K562 treated with DMSO at 1 percent for 12 hours (cell line): ENCODE results near the gene RNASE1. TPM values are rescaled to one million over a fixed set of nuclear protein-coding genes. Genes with fewer than 3 reads are reported as not detected.

Source experiments
- total RNA-seq: library from RNA; unstranded; fragments of 300-600 nt; gene quantifications from 2 replicates; pipeline ENCODE4 v1.2.3, GENCODE V29; 2022; ENCODE audit not compliant: insufficient read depth

The RNASE1 gene
- total RNA-seq, result 23.3 and 24.0 TPM in 2 replicates

GRCh38 chr14:20802341-20803084, at the start of gene RNASE1:
RNASE1 (minus strand) TSS chr14:20802844; CDS start chr14:20802068, 776 bp downstream.

Other genes starting within 250 kb of the RNASE1 start
- gene RNASE9, start 241.8 kb downstream of the RNASE1 start, total RNA-seq, result not detected in 2 replicates
- not detected in 2 replicates for gene RNASE11, start 214.8 kb downstream of the RNASE1 start, total RNA-seq
- gene RNASE12, start 211.5 kb downstream of the RNASE1 start, total RNA-seq, result not detected in 2 replicates
- not detected in 2 replicates for gene OR6S1, start 161.2 kb downstream of the RNASE1 start, total RNA-seq
- gene RNASE4, start 118.3 kb downstream of the RNASE1 start, total RNA-seq, result 1.2 and 1.3 TPM in 2 replicates
- 4.3 TPM in 1 of 2 replicates, not detected in the other for gene ANG, start 114.1 kb downstream of the RNASE1 start, total RNA-seq
- not detected in 2 replicates for gene EDDM3A, start 57.0 kb downstream of the RNASE1 start, total RNA-seq
- gene EDDM3B, start 34.4 kb downstream of the RNASE1 start, total RNA-seq, result not detected in 2 replicates
- gene RNASE6, start 21.6 kb downstream of the RNASE1 start, total RNA-seq, result 0.78 TPM in 1 of 2 replicates, not detected in the other
- gene RNASE3, start 88.5 kb upstream of the RNASE1 start, total RNA-seq, result not detected in 2 replicates
- gene RNASE2, start 152.6 kb upstream of the RNASE1 start, total RNA-seq, result not detected in 2 replicates
- 48.4 and 84.8 TPM in 2 replicates for gene METTL17, start 187.1 kb upstream of the RNASE1 start, total RNA-seq
- gene SLC39A2, start 196.4 kb upstream of the RNASE1 start, total RNA-seq, result 0.53 TPM in 1 of 2 replicates, not detected in the other
- 44.8 and 82.9 TPM in 2 replicates for gene NDRG2, start 222.2 kb upstream of the RNASE1 start, total RNA-seq
- not detected in 2 replicates for gene TPPP2, start 227.4 kb upstream of the RNASE1 start, total RNA-seq
- not detected in 2 replicates for gene RNASE13, start 232.0 kb upstream of the RNASE1 start, total RNA-seq
- gene RNASE7, start 239.5 kb upstream of the RNASE1 start, total RNA-seq, result not detected in 2 replicates